Measurements from ENCODE around the gene LRRC37B. TPM values are rescaled to one million over a fixed set of nuclear protein-coding genes. Genes with fewer than 3 reads are reported as not detected.

Gene LRRC37B
- total RNA-seq, 1 donor from 2014 or later = 49.4 TPM

DNA sequence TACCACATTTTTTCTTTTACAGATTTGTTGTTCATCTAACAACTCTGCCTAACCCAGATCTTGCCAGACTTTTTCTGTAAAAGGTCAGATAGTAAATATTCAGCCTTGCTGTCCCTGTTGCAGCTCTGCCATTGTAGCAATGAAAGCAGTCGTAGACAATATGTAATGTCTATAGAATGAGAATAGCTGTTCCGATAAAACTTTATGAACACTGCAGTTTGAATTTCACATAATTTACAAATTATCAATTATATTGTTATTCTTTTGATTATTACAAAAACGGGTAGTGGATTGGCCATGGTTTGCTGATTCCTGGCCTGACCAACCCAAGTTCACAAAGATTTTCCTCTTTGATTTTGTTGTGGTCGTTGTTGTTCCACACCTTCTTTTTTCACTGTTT is 2.9 kb downstream of the LRRC37B start:
- H3K79me2 ChIP-seq (ENCODE audit: low read depth) = peaks cover 75% of the 10 kb centered on the region
- TF ChIP-seq CTCF (IDR thresholded peaks at IDR 0.05) (no peak), EZH2 (IDR thresholded peaks at IDR 0.05) (no peak), EZH2phosphoT487 (IDR thresholded peaks at IDR 0.05) (no peak)
- peaks cover 9% of the 10 kb centered on the region for H3K4me1 ChIP-seq
- peaks cover 25% of the 10 kb centered on the region for H4K20me1 ChIP-seq (ENCODE audit: low read depth)
- peaks cover 11% of the 10 kb centered on the region for H3K9me3 Mint-ChIP-seq
- H3K4me2 ChIP-seq = peak overlapping the region; percentile 94
- no peaks in the 10 kb centered on the region for H3K9me3 ChIP-seq (ENCODE audit: low read depth)
- no peak overlapping the region for H3K9ac ChIP-seq
- peaks cover 17% of the 10 kb centered on the region for H3K27me3 ChIP-seq
- no peak overlapping the region for H3K27ac ChIP-seq
- no peaks in the 10 kb centered on the region for H3K27me3 Mint-ChIP-seq (ENCODE audit: insufficient read depth, low read depth)
- H3K27ac Mint-ChIP-seq = no peak overlapping the region
- no peak overlapping the region for H2AFZ ChIP-seq (replicated peaks)
- no peak for DNase-seq (ENCODE audit: low spot score)
- peaks cover 24% of the 10 kb centered on the region for H3K36me3 Mint-ChIP-seq
- H3F3A ChIP-seq (ENCODE audit: low read depth) = peaks cover 7% of the 10 kb centered on the region
- peaks cover 15% of the 10 kb centered on the region for H3K4me1 Mint-ChIP-seq
- no peak overlapping the region for H3K4me3 ChIP-seq
- H3K36me3 ChIP-seq = no peaks in the 10 kb centered on the region
- H3K4me3 Mint-ChIP-seq = peak overlapping the region; percentile 91

DNA sequence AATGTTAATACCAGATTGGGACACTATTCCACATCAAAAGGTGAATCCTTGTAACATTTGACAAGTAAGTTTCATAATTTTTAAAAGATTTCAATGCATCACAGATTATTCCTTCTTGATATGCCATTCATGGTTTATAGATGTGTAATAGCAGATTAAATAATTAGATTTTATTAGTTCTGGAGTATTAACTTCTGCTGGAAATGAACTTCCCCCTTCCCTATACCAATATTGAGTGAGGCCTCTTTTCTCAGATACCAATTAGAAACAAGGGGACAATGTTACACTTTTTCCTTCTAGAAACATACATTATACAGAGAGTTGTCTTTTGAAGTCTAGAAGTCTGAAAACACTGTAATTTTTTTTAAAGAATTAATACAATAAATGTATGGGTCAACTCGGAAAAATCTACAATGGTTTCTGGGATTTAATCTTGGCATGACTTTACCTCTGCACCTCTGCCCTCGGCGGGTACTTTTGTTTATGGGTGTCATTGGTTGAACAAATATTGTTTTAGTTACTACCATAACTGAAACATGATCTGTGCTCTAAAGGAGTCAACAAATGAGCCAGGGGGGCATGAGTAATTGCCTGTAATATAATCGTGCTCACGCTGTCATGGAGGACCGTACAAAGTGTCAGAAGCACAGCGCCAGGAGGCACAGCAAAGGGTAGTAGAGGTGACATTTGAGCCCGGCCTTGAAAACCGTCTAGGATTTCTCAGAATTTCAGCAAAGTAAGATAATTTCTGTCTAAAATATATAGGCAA is 8.2 kb downstream of the LRRC37B start:
- no peak overlapping the region for H3K9ac ChIP-seq
- no peak overlapping the region for H3K27ac ChIP-seq
- no peak overlapping the region for H2AFZ ChIP-seq (replicated peaks)
- H3K4me1 ChIP-seq = no peaks in the 10 kb centered on the region
- H3K36me3 Mint-ChIP-seq = peaks cover 42% of the 10 kb centered on the region
- H3F3A ChIP-seq (ENCODE audit: low read depth) = peaks cover 3% of the 10 kb centered on the region
- H3K4me3 ChIP-seq = no peak overlapping the region
- H3K9me3 ChIP-seq (ENCODE audit: low read depth) = no peaks in the 10 kb centered on the region
- H3K4me3 Mint-ChIP-seq = no peak overlapping the region
- H3K36me3 ChIP-seq = no peaks in the 10 kb centered on the region
- peaks cover 11% of the 10 kb centered on the region for H3K9me3 Mint-ChIP-seq
- no peaks in the 10 kb centered on the region for H3K27me3 ChIP-seq
- peaks cover 92% of the 10 kb centered on the region for H3K79me2 ChIP-seq (ENCODE audit: low read depth)
- H3K4me1 Mint-ChIP-seq = peaks cover 3% of the 10 kb centered on the region
- H3K27ac Mint-ChIP-seq = no peak overlapping the region
- no peaks in the 10 kb centered on the region for H3K27me3 Mint-ChIP-seq (ENCODE audit: insufficient read depth, low read depth)
- no peak for TF ChIP-seq EZH2phosphoT487 (IDR thresholded peaks at IDR 0.05)
- TF ChIP-seq CTCF (IDR thresholded peaks at IDR 0.05) = no peak
- no peak for TF ChIP-seq EZH2 (IDR thresholded peaks at IDR 0.05)
- H3K4me2 ChIP-seq = no peak overlapping the region
- peaks cover 37% of the 10 kb centered on the region for H4K20me1 ChIP-seq (ENCODE audit: low read depth)
- no peak for DNase-seq (ENCODE audit: low spot score)

DNA sequence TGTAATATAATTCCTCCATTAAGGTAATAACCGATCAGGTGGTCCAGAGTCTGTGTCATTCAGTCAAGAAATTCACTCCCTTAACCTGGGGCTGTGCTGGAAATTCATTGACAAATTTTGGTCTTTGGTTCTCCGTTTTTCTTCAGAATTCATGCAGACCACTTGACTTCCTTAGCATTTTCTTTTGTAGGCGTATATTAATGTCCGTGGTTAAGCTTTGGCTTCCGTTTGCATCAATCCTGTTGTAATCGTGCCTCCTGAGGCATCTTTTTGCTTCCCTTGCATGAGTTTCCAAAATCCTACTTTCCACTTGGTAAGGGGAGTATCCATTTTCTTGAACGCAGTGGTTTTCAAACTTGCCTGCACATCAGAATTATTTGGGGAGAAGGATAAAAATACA is 9.0 kb downstream of the LRRC37B start:
- peaks cover 3% of the 10 kb centered on the region for H3F3A ChIP-seq (ENCODE audit: low read depth)
- Mint-ChIP-seq H3K9me3 (peaks cover 11% of the 10 kb centered on the region), H3K4me3 (no peak overlapping the region), H3K36me3 (peaks cover 39% of the 10 kb centered on the region), H3K27ac (no peak overlapping the region), H3K27me3 (ENCODE audit: insufficient read depth, low read depth) (no peaks in the 10 kb centered on the region), H3K4me1 (no peaks in the 10 kb centered on the region)
- no peak overlapping the region for H2AFZ ChIP-seq (replicated peaks)
- peaks cover 37% of the 10 kb centered on the region for H4K20me1 ChIP-seq (ENCODE audit: low read depth)
- no peaks in the 10 kb centered on the region for H3K9me3 ChIP-seq (ENCODE audit: low read depth)
- no peak overlapping the region for H3K27ac ChIP-seq
- no peaks in the 10 kb centered on the region for H3K4me1 ChIP-seq
- H3K4me2 ChIP-seq = no peak overlapping the region
- no peak overlapping the region for H3K9ac ChIP-seq
- no peaks in the 10 kb centered on the region for H3K36me3 ChIP-seq
- no peak for DNase-seq (ENCODE audit: low spot score)
- no peak overlapping the region for H3K4me3 ChIP-seq
- peaks cover 84% of the 10 kb centered on the region for H3K79me2 ChIP-seq (ENCODE audit: low read depth)
- TF ChIP-seq EZH2phosphoT487 (IDR thresholded peaks at IDR 0.05) (no peak), EZH2 (IDR thresholded peaks at IDR 0.05) (no peak), CTCF (IDR thresholded peaks at IDR 0.05) (no peak)
- no peaks in the 10 kb centered on the region for H3K27me3 ChIP-seq
